Measurements from ENCODE around the gene HES1.

DNA sequence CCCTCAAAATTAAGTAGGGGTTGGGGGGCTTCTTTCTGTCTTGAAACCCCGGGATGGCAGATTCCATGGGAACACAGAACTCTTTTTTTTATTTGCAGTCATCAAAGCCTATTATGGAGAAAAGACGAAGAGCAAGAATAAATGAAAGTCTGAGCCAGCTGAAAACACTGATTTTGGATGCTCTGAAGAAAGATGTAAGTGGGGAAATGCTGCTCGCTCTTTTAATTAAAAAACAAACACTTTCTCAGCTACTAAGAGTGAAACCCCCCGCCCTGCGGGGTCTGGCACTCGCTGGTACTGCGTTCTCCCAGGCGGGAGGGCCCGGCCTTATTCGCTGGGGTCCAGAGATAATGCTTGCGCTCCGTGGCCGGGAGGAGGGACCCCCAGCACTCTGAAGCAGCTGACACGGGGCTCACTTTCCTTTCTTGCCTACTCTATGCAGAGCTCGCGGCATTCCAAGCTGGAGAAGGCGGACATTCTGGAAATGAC is 615 bp downstream of the HES1 start:
- no peak for TF ChIP-seq POLR2A (IDR thresholded peaks at IDR 0.05)
- TF ChIP-seq, protein P1, sequence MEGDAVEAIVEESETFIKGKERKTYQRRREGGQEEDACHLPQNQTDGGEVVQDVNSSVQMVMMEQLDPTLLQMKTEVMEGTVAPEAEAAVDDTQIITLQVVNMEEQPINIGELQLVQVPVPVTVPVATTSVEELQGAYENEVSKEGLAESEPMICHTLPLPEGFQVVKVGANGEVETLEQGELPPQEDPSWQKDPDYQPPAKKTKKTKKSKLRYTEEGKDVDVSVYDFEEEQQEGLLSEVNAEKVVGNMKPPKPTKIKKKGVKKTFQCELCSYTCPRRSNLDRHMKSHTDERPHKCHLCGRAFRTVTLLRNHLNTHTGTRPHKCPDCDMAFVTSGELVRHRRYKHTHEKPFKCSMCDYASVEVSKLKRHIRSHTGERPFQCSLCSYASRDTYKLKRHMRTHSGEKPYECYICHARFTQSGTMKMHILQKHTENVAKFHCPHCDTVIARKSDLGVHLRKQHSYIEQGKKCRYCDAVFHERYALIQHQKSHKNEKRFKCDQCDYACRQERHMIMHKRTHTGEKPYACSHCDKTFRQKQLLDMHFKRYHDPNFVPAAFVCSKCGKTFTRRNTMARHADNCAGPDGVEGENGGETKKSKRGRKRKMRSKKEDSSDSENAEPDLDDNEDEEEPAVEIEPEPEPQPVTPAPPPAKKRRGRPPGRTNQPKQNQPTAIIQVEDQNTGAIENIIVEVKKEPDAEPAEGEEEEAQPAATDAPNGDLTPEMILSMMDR (IDR thresholded peaks at IDR 0.05), result no peak

Measured in tibial nerve (tissue), 3 donors.